ENCODE data around the gene MYO1C. TPM values are rescaled to one million over a fixed set of nuclear protein-coding genes. Genes with fewer than 3 reads are reported as not detected.

Gene MYO1C
- total RNA-seq, 1 experiment from 2014 or later: 171 TPM

GRCh38 chr17:1480747-1481465, 11.6 kb downstream of the MYO1C start:
- no peak overlapping the region for H3K4me3 ChIP-seq (ENCODE audit: low read depth, low read length)
- H3K27ac Mint-ChIP-seq (ENCODE audit: unreplicated experiment): peak overlapping the region; percentile 47
- no peak overlapping the region for H3K4me3 Mint-ChIP-seq (ENCODE audit: unreplicated experiment)
- ChIA-PET POLR2A (interaction anchor here (0.6 kb wide), 1 partner anchor 25 kb away, joined by 4 read pairs; the partner anchor contains the start of gene CRK), CTCF (no interaction called here)
- peaks cover 6% of the 10 kb centered on the region for H3K4me1 ChIP-seq
- H3K36me3 ChIP-seq (ENCODE audit: control insufficient read depth, insufficient read depth, low read length): peaks cover 11% of the 10 kb centered on the region
- no peaks in the 10 kb centered on the region for H3K27me3 ChIP-seq (replicated peaks; ENCODE audit: control insufficient read depth, insufficient read depth, low read length)
- TF ChIP-seq CTCF (IDR thresholded peaks at IDR 0.05; ENCODE audit: insufficient read depth in 1 of 2, low read depth in 1 of 2, low read length in 1 of 2, severe bottlenecking in 1 of 2, unreplicated experiment in 1 of 2): no peak
- intact Hi-C loops (cut with micrococcal nuclease; ENCODE audit: unreplicated experiment): no loop called here
- H3K4me1 Mint-ChIP-seq (ENCODE audit: low read depth, unreplicated experiment): peaks cover 9% of the 10 kb centered on the region
- BruUV-seq (replicated peaks): no TSS peak
- H3K9me3 Mint-ChIP-seq (ENCODE audit: unreplicated experiment): no peaks in the 10 kb centered on the region
- peaks cover 88% of the 10 kb centered on the region for H3K36me3 Mint-ChIP-seq (ENCODE audit: insufficient read depth, unreplicated experiment)
- no peak for DNase-seq
- H3K27me3 Mint-ChIP-seq (ENCODE audit: insufficient read depth, unreplicated experiment): no peaks in the 10 kb centered on the region
- no peaks in the 10 kb centered on the region for H3K9me3 ChIP-seq

GRCh38 chr17:1478418-1478817, 14.1 kb downstream of the MYO1C start:
- H3K27me3 ChIP-seq (replicated peaks; ENCODE audit: control insufficient read depth, insufficient read depth, low read length): no peaks in the 10 kb centered on the region
- no peaks in the 10 kb centered on the region for H3K4me1 ChIP-seq
- intact Hi-C loops (cut with micrococcal nuclease; ENCODE audit: unreplicated experiment): no loop called here
- H3K4me3 ChIP-seq (ENCODE audit: low read depth, low read length): no peak overlapping the region
- no peak for DNase-seq
- H3K9me3 ChIP-seq: no peaks in the 10 kb centered on the region
- Mint-ChIP-seq H3K4me1 (ENCODE audit: low read depth, unreplicated experiment) (no peaks in the 10 kb centered on the region), H3K9me3 (ENCODE audit: unreplicated experiment) (no peaks in the 10 kb centered on the region), H3K4me3 (ENCODE audit: unreplicated experiment) (no peak overlapping the region), H3K27ac (ENCODE audit: unreplicated experiment) (no peak overlapping the region), H3K27me3 (ENCODE audit: insufficient read depth, unreplicated experiment) (no peaks in the 10 kb centered on the region), H3K36me3 (ENCODE audit: insufficient read depth, unreplicated experiment) (peaks cover 87% of the 10 kb centered on the region)
- POLR2A ChIA-PET: no interaction called here
- CTCF ChIA-PET: no interaction called here
- no TSS peak for BruUV-seq (replicated peaks)
- no peak for TF ChIP-seq CTCF (IDR thresholded peaks at IDR 0.05; ENCODE audit: insufficient read depth in 1 of 2, low read depth in 1 of 2, low read length in 1 of 2, severe bottlenecking in 1 of 2, unreplicated experiment in 1 of 2)
- H3K36me3 ChIP-seq (ENCODE audit: control insufficient read depth, insufficient read depth, low read length): peaks cover 11% of the 10 kb centered on the region

GRCh38 chr17:1475321-1475854, 17.1 kb downstream of the MYO1C start:
- Histone ChIP-seq H3K4me3 (ENCODE audit: low read depth, low read length) (no peak overlapping the region), H3K36me3 (ENCODE audit: control insufficient read depth, insufficient read depth, low read length) (peaks cover 8% of the 10 kb centered on the region), H3K4me1 (no peaks in the 10 kb centered on the region), H3K9me3 (no peaks in the 10 kb centered on the region), H3K27me3 (replicated peaks; ENCODE audit: control insufficient read depth, insufficient read depth, low read length) (no peaks in the 10 kb centered on the region)
- TF ChIP-seq CTCF (IDR thresholded peaks at IDR 0.05; ENCODE audit: insufficient read depth in 1 of 2, low read depth in 1 of 2, low read length in 1 of 2, severe bottlenecking in 1 of 2, unreplicated experiment in 1 of 2): no peak
- BruUV-seq (replicated peaks): no TSS peak
- Mint-ChIP-seq H3K4me3 (ENCODE audit: unreplicated experiment) (no peak overlapping the region), H3K9me3 (ENCODE audit: unreplicated experiment) (no peaks in the 10 kb centered on the region), H3K27ac (ENCODE audit: unreplicated experiment) (no peak overlapping the region), H3K27me3 (ENCODE audit: insufficient read depth, unreplicated experiment) (no peaks in the 10 kb centered on the region), H3K36me3 (ENCODE audit: insufficient read depth, unreplicated experiment) (peaks cover 86% of the 10 kb centered on the region), H3K4me1 (ENCODE audit: low read depth, unreplicated experiment) (no peaks in the 10 kb centered on the region)
- ChIA-PET POLR2A (no interaction called here), CTCF (no interaction called here)
- DNase-seq: no peak
- intact Hi-C loops (cut with micrococcal nuclease; ENCODE audit: unreplicated experiment): no loop called here
